ENCODE data around the gene DYDC2.
"Not testable (repeated sequence)": the region's sequence is repeated elsewhere in the genome, so short reads cannot be mapped to it uniquely, and the experiment has no call there.

Gene DYDC2, protein sequence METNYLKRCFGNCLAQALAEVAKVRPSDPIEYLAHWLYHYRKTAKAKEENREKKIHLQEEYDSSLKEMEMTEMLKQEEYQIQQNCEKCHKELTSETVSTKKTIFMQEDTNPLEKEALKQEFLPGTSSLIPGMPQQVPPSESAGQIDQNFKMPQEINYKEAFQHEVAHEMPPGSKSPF

DNA sequence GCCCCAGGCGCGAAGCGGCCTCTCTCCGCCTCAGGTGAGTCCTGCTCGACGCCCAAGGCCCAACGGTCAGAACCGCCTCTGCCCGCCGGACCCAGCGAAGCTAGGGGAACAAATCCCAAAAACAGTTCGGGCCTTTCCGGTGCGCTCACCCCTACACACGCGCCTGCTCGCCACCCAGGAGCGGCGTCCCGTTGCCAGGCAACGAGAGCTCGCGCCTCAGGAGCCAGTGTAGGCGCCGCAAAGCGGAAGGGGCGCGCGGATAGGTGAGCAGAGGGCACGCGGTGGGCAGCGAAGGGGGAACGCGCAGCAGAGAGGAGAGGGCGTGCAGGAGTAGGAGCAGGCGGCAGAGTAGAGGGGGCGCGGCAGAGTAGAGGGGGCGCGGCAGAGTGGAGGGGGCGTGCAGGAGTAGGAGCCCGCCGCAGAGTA, at the start of gene DYDC2, which contains the start of gene DYDC1:
DYDC2 (plus strand) TSS at position 219 of the 426 bp plus-strand sequence. CDS start 5,663 bp downstream, outside the sequence.
DYDC1 (minus strand) TSS at position 193 of the 426 bp plus-strand sequence. CDS start 4,154 bp downstream, outside the sequence.
- FAIRE-seq: no peak

DNA sequence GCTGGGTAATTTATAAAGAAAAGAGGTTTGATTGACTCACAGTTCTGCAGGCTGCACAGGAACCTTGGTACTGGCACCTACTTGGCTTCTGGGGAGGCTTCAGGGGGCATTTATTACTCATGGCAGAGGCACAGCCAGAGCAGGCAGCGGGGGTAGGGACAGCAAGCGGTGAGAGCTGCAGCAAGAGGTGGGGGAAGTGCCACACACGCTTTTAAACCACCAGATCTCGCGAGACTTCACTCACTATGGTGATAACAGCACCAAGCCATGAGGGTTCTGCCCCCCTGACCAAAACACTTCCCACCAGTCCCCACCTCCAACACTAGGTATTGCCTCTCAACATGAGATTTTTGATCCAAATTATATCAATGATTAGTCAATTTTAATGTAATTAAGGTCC, 43.1 kb upstream of the DYDC2 start:
- no peak for FAIRE-seq

DNA sequence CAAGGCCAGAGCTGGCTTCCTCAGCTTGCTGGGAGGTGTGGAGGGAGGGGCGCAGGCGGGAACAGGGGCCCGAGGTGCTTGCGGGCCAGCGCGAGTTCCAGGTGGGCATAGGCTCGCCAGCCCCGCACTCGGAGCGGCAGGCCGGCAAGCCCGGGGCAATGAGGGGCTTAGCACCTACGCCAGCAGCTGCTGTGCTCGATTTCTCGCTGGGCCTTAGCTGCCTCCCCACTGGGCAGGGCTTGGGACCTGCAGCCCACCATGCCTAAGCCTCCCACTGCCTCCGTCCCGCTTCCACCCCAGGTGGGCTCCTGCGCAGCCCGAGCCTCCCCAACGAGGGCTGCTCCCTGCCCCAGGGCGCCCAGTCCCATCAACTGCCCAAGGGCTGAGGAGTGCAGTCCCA, 41.2 kb upstream of the DYDC2 start:
- no peak for FAIRE-seq

DNA sequence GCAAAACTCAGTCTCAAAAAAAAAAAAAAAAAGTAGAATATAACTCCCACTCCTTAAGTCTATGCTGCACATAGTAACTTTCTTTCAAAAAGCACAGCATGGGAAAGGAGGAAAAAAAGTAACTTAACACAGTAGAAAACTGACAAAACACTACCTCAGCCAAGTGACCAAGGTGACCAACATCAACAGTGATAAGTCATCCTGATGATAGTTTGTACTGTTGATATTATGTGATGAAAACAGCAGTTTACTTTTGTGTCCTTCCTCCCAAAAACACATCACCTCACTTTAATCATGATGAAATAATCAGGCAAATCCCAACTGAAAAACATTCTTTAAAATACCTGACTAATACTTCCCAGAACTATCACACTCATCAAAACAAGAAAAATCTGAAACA, 37.8 kb upstream of the DYDC2 start:
- FAIRE-seq: no peak

DNA sequence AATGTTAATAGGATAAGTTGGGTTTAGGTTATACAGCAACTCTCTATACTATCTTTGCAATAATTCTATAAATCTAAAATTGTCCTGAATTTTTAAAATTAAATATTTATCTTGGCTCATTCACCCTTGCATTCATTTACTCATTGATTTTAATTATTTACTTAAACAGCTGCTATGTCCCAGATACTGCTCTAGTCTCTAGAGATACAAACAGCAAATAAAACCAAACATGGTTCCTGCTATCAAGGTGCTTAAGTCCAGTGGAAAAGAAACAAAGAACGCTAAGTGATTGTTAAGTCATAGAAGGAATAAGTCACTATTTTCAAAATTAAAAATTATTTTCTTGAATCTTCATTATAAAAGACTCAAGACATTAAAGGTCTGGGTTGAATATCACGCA, 37.3 kb upstream of the DYDC2 start:
- no peak for FAIRE-seq

DNA sequence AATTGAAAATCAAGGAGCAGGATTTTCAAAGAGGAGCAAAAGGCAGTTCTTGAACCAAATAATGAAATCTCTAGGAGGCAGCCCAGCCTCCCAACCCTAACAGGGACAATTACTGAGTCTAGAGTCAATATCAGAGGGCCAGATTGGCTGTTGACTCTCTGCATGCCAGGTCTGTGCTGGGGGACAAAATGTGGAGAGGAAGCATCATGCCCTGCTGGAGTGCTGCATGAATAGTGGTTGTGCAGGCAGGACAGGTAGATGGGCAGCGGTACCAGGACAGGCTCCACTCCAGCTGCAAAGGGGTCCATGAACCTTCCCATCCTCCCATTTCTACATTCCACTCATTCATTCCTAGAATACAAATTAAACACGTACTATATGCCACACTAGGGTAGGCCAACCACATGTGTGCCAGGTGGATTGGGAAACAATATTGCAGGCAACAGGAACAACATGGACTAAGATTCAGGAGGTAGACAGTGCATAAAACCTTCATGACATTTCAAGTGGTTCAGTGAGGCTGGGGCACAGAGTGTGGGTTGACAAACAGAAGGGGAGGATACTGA, 36.8 kb upstream of the DYDC2 start:
- no peak for FAIRE-seq

DNA sequence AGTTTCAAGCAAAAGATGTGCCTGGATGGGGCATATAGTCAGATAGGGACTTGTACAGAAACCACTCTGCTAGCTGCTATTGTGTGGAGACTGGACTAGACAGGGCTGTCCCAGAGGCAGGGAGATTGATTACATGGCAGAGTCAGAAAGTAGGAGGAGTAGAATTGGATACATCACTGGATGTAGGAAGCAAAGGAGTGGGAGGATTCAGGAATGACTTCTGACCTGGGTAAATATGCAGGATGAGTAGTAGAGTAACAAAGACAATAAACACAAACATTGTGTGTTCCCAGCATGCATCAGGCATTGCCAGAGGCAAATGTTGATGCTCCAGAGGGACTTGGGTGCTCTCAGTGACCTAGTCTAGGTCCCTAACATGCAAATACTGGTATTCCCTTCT, 36.2 kb upstream of the DYDC2 start:
- no peak for FAIRE-seq

DNA sequence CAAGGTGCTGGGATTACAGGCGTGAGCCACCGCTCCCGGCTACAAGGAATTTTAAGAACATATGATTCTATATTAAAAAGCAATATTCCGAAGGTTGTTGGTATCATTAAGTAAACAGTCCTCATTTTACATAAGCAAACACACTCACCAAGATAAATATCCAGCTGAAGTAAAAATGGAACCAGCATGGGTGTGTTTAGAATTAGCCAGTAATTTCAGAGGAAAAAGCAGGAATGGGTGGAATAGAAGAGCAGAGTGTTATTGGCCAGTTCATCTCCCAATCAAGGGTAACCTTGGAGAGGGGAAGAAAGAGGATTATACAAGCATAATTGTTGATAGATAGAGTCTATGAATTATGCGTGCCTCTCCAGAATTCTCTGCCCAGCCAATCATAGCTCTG, 35.4 kb upstream of the DYDC2 start:
- no peak for FAIRE-seq

DNA sequence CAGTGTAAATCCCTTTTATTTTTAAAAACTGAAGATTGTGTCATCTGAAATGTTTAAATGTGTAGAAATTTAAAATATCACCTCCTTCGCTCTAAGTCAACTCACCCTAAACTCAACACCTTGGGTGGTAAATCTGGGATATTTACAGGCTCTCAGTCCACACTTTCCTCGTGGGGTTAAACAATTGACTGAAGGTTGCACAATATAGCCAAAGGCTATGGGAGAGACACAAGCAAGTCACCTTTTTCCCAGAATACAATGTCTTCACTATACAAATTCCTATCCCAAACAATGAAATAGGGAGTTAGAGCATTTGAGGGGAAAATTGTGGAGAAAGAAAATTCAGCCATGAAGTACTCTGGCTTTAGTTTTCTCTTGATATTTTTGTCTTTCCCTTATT, 34.4 kb upstream of the DYDC2 start:
- FAIRE-seq: no peak

DNA sequence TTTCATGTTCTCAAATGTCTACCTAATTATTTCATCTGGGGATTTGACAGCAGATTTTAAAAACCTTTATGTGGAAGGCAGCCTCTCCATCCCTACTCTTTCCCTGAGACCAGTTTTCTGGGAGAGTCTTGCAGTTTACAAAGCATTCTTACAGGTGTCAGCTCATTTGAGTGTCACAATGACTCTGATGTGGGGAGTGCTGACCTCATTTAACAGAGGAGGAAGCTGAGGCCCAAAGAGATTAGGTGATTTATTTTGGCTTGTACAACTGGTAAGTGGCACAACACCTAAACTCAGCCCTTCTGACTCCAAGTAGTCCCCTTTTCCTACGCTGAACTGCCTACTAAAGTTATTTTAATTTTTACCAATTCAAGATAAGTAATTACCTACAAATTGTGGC, 33.9 kb upstream of the DYDC2 start:
- no peak for FAIRE-seq

DNA sequence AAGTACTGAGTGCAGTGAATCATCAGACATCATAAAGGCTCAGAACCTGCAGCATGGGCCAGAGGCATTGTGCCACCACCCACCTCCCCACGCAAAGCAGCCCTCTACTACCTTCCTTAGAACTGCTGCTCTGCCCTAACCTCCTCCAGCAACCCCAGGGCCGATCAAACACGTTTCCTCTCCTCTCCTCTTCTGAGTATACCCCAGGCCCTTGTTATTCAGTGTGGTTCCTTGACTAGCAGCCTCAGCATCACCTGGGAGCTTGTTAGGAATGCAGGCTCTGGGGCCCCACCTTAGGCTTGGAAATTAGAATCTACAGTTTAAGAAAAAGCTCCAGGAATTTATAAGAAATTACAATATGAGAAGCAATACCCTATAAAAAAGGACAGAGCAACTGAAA, 33.3 kb upstream of the DYDC2 start:
- no peak for FAIRE-seq

DNA sequence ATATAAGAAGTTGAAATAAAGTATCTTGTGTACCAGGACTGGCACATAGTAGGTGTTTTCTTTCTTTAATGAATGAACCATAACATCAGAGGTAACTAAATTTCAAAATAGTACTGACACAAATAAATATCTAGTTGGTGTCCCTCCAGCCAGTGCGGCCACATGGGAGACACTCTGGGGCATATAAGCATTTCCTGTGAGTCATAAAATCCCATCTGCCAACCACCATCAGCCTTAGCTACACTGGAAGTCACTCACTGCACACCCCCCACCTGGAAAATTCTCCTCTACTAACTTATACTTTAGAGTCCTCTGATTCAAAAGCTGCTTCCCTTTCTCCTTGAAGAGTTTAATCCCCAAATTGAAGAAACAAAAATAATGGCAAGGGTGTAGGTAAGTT, 32.5 kb upstream of the DYDC2 start:
- FAIRE-seq: no peak

DNA sequence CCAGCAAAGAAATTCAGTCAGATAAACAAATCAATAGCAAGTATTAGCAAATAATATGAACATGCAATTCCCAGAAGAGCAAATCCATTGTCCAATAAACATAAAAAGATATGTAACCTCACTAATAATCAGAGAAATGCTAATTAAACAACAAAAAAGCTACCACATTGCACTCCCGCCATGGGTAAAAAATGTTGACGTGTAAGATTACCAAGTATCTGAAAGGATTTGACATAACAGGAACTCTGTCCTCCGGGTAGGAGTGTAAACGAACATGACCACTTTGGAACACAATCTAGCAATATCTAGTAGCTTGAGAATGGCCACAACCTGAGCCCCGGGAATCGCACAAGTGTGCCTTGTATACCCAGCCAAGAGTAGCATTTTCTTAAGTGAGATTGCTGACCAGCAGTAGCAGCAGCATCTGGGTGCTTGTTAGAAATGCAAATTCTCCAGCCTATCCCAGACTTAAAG, 31.7 kb upstream of the DYDC2 start:
- no peak for FAIRE-seq

DNA sequence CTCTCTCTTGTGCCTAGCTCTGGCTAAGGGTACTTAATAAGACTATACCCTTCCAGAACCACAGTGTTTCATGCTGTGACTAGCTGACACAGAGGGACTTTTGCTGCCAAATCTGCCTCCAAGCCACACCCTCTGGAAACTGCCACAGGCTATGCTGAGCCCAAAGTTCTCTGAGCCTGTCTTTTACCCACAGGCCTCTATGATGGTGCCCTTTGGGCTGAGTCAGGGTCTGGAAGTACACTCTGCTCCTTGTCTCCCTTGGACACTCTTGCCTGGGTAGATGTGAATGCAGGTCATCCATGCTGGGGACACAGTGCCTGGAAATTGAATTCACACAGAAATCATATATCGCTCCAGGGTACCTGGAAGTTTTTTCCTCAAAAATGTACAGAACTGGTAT, 22.6 kb upstream of the DYDC2 start:
- no peak for FAIRE-seq

DNA sequence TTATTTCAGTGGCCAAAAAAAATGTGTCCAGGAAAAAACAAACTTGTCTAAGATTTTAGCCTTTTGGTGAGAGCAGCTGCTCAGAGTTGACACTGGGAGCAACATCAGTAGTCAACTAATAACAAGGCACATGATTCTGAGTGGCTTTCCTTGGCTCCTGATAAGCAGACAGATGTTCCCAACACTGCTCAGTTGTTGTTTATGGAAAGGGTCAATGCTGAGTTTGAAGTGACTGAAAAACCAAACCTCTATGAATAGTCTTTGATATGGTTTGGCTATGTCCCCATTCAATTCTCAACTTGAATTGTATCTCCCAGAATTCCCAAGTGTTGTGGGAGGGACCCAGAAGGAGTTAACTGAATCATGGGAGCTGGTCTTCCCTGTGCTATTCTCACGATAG, 12.3 kb upstream of the DYDC2 start:
- no peak for FAIRE-seq

DNA sequence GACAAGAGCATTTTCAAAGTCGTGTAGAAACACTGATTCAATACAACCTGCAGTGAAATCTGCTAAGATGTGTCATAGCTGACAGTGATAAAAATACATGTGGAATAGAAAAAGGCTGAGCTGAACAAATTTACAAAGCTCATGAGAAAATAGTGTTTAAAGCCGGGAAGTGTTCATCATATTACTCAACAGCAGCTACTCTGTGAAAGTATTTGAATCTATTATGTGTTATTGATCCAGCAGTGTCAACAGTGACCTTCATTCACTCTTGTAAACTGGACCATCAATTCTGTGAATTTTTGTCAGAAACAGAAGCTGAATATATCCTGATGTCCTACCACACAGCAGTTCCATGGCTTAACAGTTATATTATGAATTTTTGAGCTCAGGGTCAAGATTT, 11.7 kb upstream of the DYDC2 start:
- FAIRE-seq: no peak

DNA sequence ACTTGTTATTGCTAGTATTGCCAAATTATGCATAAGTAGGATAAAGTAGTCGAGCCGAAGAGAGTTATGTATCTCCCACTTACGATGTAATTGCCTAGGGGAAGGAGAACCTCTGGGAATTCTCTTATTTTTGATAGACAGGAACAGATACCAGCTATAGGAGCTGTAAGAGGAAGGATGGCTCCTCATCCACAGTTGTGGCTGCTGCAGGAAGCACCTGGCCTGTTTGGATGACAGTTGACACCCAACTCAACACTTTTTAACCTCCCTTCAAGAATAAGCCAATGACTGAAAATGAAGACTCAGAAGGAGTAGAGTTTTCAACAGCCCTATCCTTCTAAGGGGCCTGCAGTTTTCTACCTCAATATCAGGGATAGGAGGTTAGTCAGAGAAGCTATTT, 6.3 kb upstream of the DYDC2 start:
- no peak for FAIRE-seq

DNA sequence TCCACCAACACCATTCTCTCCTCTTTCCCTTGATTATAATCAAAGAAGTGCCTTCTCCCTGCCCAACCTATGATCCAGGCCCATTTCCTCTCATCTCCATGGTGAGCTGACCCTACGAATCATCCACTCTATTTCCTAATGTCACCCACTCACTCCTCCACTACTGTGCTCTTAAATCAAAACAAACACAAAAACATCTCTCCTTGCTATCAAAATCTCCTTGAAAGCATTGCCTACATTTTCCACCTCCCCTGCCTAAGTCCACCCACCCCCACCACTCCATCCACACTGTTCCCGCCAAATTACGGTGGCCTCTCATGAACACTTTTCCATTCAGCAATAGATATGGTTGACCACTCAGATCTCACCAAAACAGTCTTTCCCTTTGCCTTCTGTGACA, 5.4 kb upstream of the DYDC2 start:
- no peak for FAIRE-seq

DNA sequence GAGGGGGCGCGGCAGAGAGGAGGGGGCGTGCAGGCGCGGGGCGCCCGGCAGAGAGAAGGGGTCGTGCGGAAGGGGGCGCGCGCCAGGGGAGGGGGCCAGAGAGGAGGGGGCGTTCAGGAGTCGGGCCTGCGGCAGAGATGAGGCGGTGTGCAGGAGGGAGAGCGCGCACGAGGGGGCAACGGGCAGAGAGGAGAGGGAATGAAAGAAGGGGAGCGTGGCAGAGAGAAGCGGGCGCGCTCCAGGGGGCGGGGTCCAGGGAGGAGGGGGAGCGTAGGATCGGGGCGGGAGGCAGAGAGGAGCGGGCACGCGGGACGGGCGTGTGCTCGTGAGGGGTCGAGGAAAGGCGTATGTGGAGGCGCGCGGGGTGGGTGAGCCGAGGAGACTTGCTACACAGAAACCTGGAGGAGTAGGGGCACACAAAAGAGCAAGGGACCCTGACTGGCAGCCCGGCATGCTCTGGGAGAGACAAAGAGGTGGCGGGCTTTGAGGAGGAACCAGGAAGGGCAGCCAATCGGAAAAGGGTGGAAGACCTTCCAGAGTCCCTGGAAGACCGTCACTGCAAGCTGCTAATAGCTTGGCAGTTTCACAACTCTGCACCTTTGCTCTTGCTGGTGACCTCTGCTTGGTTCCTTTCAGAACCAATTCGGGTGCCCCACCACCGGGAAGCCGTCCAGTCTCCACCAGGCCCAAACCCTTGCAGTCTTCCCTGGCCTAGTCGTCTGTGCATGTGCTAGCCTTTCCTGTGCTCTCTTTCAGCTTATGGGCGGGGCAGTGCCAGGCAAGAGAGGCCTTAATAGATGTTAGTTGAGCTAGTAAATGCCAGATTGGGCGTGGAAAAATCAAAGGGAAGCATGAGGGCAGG, 639 bp downstream of the DYDC2 start:
- FAIRE-seq: no peak

DNA sequence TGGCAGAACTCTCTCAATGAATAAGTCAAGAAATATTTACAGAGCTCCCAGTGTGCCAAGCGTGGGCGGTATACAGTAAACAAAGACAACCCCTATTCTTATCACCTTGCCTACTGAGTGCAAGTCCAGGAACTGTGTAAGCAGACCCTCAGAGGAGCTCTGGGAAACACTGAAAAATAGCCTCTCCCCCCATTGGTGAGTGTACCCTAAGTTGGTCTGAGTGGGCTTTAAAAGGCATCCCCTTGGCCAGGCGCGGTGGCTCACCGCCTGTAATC, 1.2 kb downstream of the DYDC2 start:
- FAIRE-seq: no peak

DNA sequence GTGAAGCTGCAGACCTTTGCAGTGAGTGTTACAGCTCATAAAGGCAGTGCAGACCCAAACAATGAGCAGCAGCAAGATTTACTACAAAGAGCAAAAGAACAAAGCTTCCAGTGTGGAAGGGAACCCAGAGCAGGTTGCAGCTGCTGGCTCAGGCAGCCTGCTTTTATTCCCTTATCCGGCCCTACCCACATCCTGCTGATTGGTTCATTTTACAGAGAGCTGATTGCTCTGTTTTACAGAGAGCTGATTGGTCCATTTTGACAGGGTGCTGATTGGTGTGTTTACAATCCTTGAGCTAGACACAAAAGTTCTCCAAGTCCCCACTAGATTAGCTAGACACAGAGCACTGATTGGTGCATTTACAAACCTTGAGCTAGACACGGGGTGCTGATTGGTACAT, 2.3 kb downstream of the DYDC2 start:
- not testable (repeated sequence) for FAIRE-seq

DNA sequence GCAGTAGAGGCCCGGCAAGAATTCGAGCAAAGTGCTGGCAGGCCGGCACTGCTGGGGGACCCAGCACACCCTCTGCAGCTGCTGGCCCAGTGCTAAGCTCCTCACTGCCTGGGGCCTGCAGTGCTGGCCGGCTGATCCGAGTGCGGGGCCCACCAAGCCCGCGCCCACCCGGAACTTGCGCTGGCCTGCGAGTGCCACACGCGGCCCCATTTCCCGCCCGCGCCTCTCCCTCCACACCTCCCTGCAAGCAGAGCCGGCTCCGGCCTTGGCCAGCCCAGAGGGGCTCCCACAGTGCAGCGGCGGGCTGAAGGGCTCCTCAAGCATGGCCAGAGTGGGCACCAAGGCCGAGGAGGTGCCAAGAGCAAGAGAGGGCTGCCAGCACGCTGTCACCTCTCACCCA, 3.1 kb downstream of the DYDC2 start:
- no peak for FAIRE-seq

DNA sequence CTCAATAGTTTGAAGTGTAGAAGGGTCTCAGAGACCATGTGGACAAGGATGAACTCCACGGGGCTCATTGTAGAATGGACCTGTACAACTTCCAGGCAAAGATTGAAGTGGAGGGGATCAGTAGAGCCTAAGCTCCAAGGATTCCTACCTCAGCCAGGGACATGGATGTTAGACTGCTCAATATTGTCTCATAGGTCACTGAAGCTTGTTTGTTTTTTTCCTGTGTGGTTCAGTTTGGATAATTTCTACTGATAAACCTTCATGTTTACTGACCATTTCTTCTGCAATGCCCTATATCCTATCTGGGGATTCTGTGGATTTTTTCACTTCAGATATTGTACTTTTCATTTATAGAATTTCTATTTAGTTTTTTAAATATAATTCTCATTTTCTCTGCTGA, 8.9 kb downstream of the DYDC2 start:
- FAIRE-seq: no peak

DNA sequence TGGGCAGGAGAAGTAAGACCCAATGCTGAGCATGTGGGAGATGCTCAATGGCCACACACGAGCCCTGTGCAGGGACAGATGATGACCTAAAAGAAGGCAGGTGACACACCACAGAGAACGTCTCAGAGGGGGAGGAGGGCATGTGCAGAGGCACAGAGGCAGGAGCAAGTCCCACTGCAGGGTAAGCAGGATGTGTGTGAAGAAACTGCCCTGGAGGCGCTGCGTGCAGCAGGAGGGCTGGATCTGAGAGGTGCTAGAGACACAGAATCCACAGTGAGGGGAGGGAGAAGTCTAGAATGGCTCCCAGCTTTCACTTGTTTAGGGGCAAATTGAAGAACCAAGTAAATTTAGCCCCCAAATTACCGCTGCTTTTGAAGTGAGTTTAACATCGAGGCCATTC, 14.9 kb downstream of the DYDC2 start:
- no peak for FAIRE-seq

All from TTC549 (cell line).